H54 (cell line): ENCODE results near the gene CDX1.

Experiments used
- DNase-seq: peaks from one replicate; pipeline ENCODE4 v3.0.0; 2011; ENCODE audit warnings: low spot score, mixed read lengths; ENCODE audit not compliant: insufficient read length
- FAIRE-seq: peaks from 3 replicates; lab custom pipeline; 2011; peaks lifted over from hg19 to GRCh38; lab: Jason Lieb, UNC
- POLR2A ChIP-seq: IDR thresholded peaks from 2 replicates; pipeline ENCODE4 v1.6.1; 2011; ENCODE audit warnings: low read depth, mild to moderate bottlenecking, low read length

CDX1 gene

DNA sequence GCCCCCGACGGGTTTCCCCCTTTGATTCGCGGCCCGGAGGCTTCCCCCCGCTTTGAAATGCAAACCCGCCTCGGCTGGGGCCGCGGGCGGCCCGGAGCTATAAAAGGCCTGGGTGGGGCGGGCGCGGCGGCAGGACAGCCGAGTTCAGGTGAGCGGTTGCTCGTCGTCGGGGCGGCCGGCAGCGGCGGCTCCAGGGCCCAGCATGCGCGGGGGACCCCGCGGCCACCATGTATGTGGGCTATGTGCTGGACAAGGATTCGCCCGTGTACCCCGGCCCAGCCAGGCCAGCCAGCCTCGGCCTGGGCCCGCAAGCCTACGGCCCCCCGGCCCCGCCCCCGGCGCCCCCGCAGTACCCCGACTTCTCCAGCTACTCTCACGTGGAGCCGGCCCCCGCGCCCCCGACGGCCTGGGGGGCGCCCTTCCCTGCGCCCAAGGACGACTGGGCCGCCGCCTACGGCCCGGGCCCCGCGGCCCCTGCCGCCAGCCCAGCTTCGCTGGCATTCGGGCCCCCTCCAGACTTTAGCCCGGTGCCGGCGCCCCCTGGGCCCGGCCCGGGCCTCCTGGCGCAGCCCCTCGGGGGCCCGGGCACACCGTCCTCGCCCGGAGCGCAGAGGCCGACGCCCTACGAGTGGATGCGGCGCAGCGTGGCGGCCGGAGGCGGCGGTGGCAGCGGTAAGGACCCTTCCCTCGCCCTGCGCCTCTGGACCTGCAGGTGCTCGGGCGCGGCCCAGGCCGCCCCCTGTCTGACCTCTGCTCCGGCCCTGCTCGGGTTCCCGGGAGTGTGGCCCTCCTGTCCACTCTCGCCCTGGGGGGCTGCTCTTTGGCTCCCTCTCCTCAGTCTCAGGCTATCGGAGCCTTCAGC, at the start of gene CDX1:
CDX1 (plus strand) TSS at position 129 of the 862 bp plus-strand sequence; CDS start at position 228, 99 bp downstream.
- TF ChIP-seq POLR2A, result no peak
- DNase-seq, result no peak
- no peak for FAIRE-seq

DNA sequence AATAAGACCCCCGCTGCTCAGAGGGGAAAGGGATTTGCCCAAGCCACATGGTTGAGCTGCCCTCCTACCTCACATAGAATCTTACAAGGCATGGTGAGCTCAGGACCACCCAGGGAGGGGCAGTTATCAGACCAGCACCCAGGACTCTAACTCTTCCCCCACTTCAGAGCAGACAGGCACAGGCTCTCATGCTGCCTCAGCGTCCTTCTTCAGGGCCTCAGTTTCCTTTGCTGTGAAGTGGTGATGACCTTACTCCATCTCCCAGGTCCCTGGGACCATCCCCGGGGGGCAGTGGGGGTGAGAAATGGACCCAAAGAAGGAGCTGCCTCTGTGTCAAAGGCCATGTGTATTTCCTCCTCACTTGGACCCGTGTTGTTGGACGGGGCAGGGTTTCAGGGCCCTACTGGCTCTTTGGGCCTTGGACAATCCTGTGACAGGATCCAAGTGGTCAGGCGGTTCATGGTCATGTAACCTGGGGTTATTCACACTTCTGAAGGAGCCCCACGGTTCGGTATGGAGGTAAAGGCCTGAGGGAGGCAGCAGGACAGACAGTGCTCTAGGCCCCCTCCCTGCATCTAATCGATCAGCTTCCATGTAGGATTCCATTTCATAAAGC, 48.5 kb upstream of the CDX1 start:
- DNase-seq (no peak), FAIRE-seq (no peak)
- TF ChIP-seq POLR2A, result no peak

DNA sequence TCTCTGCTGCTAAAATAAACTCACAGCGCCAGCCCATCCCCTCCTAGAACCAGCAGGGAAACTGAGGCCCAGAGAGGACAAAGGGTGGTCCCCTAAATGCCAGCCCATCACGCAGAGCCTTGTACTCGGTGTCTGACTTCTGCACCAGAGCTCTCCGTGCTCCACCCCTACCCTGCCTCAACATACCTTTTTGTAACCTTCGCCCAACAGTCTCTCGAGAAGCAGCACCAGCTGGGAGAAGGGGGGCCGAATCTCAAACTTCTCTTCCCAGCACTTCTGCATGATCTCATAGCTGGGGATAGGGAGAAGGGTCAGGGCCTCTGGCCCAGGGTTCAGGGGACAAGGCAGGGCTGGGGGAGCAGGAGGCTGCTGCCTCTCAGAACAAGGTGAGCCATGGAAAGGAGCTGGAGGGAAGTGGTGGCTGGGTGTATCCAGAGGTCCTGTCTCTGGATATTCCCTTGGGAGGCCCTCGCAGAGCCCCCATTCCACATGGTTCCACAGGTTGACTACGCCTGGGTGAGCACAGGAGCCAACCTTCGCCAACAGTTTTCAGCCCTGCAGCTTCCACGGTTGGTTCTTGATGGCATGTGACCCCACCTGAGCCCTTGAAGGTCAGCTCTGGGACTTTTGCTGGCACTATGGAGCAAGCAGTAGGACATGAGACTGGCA, 47.9 kb upstream of the CDX1 start:
- no peak for DNase-seq
- no peak for TF ChIP-seq POLR2A
- no peak for FAIRE-seq

DNA sequence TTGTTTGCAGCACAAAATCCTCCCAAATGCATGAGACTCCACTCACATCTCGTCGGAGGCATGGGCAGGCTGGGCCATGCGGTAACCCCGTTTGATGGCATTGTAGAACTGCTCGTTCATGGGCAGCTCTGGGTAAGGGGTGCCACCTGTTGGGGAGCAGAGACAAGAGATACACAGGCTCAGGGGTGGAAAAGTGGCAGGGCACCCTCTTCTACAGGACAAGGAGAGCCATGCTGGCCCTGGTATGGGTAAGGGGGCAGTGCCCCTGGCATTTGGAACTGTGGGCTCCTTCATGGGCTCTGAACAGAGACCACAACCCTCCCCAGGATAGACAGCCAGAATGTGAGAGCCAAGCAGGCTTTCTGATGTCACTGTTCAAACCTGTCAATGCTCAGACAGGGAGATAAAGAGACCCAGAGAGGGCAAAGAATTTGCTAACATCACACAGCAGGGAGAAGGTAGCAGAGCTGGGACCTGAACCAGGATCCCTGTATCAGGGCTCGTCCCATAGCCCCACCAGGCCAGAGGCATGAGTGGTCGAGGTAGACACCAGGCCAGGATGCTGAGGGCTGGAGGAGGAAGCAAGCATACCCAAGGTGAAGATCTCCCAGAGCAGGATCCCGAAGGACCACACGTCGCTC, 47.0 kb upstream of the CDX1 start:
- FAIRE-seq, result no peak
- no peak for TF ChIP-seq POLR2A
- DNase-seq, result no peak

DNA sequence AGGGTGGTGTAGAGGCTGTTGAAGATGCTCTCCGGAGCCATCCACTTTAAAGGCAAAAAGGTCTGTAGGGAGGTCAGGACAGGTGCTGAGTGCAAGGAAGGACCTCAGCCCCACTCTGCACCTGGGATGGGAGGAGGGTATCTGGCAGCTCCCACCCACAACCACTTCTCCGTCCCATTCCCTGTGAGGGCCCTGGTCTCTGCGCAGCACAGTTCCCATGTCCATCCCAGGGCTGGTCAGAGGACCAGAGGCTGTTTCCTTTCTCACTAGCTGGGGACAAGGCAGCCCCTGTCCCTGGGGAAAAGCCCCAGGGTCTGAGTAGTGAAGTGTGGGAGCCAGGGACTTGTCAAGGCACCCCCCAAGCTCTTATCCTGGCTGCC, 46.5 kb upstream of the CDX1 start:
- no peak for TF ChIP-seq POLR2A
- DNase-seq (no peak), FAIRE-seq (no peak)

DNA sequence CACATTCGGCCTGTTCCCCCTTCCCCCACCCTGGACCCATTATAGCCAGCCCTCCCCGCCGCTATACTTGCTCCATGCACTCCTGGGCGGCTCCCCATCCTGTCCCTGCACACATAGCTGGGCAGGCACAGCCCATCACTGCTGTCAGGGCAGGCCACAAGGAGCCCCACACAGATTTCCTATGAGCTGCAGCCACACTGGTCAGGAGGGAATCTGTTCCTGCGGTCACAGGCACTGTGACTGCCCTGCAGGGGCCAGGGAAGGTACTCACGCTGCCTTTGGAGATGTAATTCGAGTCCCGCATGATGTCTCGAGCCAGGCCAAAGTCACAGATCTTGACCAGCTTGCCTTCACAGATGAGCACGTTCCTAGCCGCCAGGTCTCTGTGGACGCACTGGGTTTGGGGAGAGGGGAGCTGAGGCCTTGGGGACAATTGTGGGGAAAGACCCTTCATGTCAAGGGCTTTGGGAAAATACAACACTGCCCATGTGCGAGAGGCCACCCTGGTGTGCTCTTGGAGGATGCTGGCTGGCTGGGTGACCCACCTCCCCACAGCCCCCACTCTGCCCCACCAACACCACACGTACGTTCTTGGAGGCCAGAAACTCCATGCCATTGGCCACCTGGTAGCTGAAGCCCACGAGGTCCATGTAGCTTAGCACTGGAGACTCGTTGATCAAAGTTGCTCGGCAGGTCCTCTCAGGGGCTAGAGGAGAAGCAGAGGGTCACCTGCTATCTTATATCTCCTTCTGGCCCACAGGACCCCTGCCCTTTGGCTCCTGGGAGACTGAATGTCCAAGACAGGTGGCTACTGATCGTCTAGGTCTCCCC, 45.7 kb upstream of the CDX1 start:
- no peak for DNase-seq
- FAIRE-seq, result no peak
- no peak for TF ChIP-seq POLR2A

DNA sequence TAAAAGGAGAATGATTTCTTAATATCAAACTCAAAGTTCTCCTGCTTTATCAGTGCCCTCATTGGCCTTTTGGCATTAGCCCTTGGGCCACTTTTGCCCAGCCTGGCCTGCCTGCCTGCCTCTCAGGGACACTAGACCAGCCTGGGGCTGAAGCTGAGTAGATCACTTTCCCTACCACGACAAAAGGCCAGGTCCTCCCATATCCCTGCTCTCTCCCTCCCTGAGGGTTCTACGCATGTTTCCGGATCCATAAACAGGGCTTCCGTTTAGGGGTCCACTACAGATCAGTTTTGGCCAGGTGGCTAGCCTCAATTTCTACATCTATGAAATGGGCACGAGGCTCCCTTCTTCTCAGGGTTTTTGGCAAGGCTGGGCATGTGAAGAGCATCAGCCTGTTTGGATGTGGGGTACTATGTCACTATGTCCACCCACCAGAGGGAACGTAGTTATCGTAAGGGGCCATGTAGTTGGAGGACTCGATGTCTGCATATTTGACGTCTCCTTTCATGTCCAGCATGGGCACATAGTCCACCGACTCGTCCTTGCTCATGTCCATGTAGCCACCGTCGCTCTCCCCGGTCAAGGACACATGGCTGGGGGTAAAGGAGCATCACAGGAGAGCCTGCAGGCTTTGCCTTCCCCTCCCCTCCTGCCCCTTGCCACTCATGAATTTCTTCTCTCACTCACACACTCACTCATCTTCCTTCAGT, 45.0 kb upstream of the CDX1 start:
- no peak for TF ChIP-seq POLR2A
- FAIRE-seq (no peak), DNase-seq (no peak)

DNA sequence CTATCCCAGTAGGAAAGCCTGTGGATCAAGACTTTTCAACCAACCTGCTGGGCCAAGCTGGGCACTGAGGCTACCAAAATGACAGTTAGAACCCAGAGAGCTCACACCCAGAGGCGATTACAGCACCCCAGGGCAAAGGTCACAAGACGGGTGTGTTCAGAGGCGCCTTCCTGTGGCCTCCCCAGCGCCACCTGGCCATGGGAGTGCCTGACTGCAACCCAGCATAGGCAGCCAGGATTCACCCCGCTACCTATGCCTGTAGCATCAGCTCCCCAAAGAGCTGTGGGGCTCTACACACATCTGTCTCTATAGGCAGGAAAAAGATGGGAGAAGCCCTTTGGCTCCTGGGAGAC, 44.4 kb upstream of the CDX1 start:
- no peak for DNase-seq
- no peak for TF ChIP-seq POLR2A
- FAIRE-seq, result no peak

DNA sequence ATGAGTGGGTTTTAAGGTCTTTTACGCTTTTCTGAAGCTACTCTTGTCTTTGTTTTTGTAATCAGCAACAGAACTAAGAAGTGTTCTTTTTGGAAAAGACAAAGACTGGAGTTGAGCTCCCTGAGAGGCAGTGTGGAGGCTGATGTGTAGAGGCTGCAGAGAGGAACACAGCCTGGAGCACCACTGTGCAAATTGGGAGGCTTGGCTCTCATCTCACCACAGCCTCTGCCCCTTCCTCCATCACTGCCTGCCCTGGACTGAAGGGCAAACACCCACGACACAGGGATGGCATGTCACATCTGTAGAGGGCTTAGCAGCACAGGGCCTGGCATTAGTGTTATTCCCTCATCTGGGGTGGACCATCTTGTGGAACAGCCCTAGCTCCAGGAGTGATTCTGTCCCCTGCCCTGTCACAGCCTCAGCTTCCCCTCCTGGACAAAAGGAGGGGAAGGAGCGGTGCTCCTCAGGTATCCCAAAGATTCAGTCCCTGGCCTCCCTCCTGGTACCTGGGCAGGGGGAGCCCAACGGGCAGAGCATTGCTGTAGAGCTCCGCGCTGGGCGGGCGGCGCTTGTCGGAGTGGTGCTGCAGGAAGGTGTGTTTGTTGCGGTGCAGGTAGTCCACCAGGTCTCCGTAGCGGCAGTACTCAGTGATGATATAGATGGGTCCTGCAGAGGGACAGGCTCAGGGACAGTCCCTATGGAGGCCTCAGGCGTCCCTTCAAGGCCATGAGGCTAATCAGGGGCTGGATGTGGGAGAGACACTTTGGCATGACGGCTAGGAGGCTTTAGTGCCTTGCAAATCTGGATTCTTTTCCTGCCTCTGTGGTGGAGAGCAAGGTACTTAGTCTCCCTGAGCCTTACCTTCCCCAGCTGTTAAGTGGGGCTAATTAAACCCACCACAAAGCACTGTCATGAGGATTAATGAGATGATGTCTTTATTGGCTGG, 43.8 kb upstream of the CDX1 start:
- FAIRE-seq (no peak), DNase-seq (no peak)
- TF ChIP-seq POLR2A, result no peak

DNA sequence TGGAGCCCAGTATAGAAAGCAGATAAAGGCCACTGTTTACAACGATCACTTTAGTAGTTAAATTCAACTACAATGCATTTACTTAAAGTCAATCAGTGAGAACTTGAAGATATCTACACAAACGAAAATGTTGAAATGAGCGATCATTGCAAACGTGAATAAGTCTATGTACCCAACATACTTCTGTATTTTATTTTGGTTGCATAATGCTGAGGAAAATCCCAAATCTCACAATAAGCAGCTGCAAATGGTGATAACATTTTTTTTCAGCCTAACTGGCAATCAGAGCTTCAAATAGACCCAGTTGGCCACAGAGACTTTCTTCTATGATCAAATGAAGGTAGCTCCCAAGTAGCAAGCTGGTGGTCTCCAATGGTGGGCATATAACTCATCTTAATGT, 43.0 kb upstream of the CDX1 start:
- DNase-seq (no peak), FAIRE-seq (no peak)
- no peak for TF ChIP-seq POLR2A

DNA sequence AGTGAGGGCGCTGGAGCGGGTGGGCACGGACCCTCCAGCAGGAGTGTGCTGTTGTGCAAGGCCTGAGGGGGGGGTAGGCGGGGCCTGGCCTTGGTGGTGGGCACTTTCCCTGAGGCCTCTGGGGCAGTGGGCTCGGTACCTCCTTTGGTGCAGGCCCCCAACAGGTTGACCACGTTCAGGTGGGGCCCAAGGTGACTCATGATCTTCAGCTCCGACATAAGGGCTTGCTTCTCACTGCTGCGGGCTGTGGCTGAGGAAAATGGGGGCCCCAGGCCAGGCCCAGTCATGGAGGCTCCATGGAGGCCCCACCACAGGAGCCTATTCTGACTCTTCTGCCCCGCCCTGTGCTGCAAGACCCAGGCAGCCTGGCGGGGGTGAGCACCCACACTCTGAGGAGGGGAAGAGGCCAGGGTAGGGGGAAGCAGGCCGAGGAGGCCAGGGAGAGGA, 42.4 kb upstream of the CDX1 start:
- DNase-seq (no peak), FAIRE-seq (no peak)
- no peak for TF ChIP-seq POLR2A
